GM21367 (cell line): ENCODE measurements around the gene LDLR.
"Not testable (repeated sequence)": the region's sequence is repeated elsewhere in the genome, so short reads cannot be mapped to it uniquely, and the experiment has no call there.

ENCODE experiments used
- ATAC-seq: cut with Tn5 transposase; IDR thresholded peaks from one replicate; pipeline ENCODE4 v1.9.1; 2021; ENCODE audit not compliant: unreplicated experiment

LDLR gene

GRCh38 chr19:11169896-11170678 lies 80.8 kb downstream of the LDLR start:
- no peak for ATAC-seq

GRCh38 chr19:11171144-11171543 lies 81.9 kb downstream of the LDLR start:
- no peak for ATAC-seq

GRCh38 chr19:11172576-11172975 lies 83.3 kb downstream of the LDLR start:
- ATAC-seq: no peak

GRCh38 chr19:11173516-11174155 lies 84.4 kb downstream of the LDLR start:
- ATAC-seq: no peak

- ATAC-seq: no peak
Observed at GRCh38 chr19:11174336-11174735, 85.1 kb downstream of the LDLR start.

- ATAC-seq: no peak
Observed at GRCh38 chr19:11175920-11176319, 86.7 kb downstream of the LDLR start.

- ATAC-seq: no peak
Observed at GRCh38 chr19:11176466-11177193, 87.4 kb downstream of the LDLR start.

- ATAC-seq: no peak
Observed at GRCh38 chr19:11177592-11177991, 88.3 kb downstream of the LDLR start.

- ATAC-seq: not testable (repeated sequence)
Observed at GRCh38 chr19:11179145-11179465, 89.8 kb downstream of the LDLR start.

GRCh38 chr19:11179716-11180297 lies 90.5 kb downstream of the LDLR start:
- no peak for ATAC-seq

GRCh38 chr19:11180346-11180745 lies 91.1 kb downstream of the LDLR start:
- ATAC-seq: no peak

- not testable (repeated sequence) for ATAC-seq
Observed at GRCh38 chr19:11180975-11181374, 91.7 kb downstream of the LDLR start.

- no peak for ATAC-seq
Observed at GRCh38 chr19:11181488-11181887, 92.2 kb downstream of the LDLR start.
